NT2/D1 (cell line): Measurements from ENCODE around the gene GDA.
A peak's percentile ranks its signal among the peaks of the same experiment; 100 is the strongest.

Source experiments
- DNase-seq: peaks from one replicate; pipeline ENCODE4 v3.0.0-alpha.2; 2011; ENCODE audit warnings: low read depth, low spot score
- H3K27me3 ChIP-seq: 2 replicates; pipeline ENCODE4 v1.6.0; 2011; ENCODE audit warnings: mild to moderate bottlenecking; ENCODE audit not compliant: insufficient read length, insufficient read depth
- H3K36me3 ChIP-seq: 2 replicates; pipeline ENCODE4 v1.6.1; 2011; ENCODE audit warnings: mild to moderate bottlenecking, low read length, mixed read lengths; ENCODE audit not compliant: insufficient read depth, insufficient read length
- H3K4me1 ChIP-seq: 2 replicates; pipeline ENCODE4 v1.5.1; 2011; ENCODE audit not compliant: insufficient read depth, insufficient read length
- H3K4me3 ChIP-seq: 2 replicates; pipeline ENCODE4 v1.5.1; 2011; ENCODE audit warnings: low read depth; ENCODE audit not compliant: insufficient read length
- H3K9ac ChIP-seq: 2 replicates; pipeline ENCODE4 v1.6.0; 2011; ENCODE audit warnings: low read depth; ENCODE audit not compliant: insufficient read length
- H3K9me3 ChIP-seq: 2 replicates; pipeline ENCODE4 v1.5.1; 2011; ENCODE audit warnings: mild to moderate bottlenecking, low read length; ENCODE audit not compliant: insufficient read depth
- SUZ12 ChIP-seq: IDR thresholded peaks from 2 replicates; pipeline ENCODE4 v1.6.1; 2011; ENCODE audit not compliant: insufficient read length, insufficient read depth; ENCODE audit errors: extremely low read depth
- YY1 ChIP-seq: IDR thresholded peaks from 2 replicates; pipeline ENCODE4 v1.6.1; 2011; ENCODE audit not compliant: insufficient read length, insufficient read depth
- ZNF274 ChIP-seq: IDR thresholded peaks from 2 replicates; pipeline ENCODE4 v1.6.1; 2011; ENCODE audit warnings: mild to moderate bottlenecking, low read depth, low read length

GDA gene

GRCh38 chr9:72188232-72188631, 39.0 kb downstream of the GDA start:
- no peak for DNase-seq
- TF ChIP-seq SUZ12 (no peak), ZNF274 (no peak), YY1 (no peak)
- Histone ChIP-seq H3K9ac (no peak overlapping the region), H3K36me3 (no peaks in the 10 kb centered on the region), H3K27me3 (no peaks in the 10 kb centered on the region), H3K4me3 (no peak overlapping the region), H3K9me3 (peaks cover 8% of the 10 kb centered on the region; the same call in 1 of the 2 replicates), H3K4me1 (no peaks in the 10 kb centered on the region)

- no peak overlapping the region for H3K4me3 ChIP-seq
- no peaks in the 10 kb centered on the region for H3K9me3 ChIP-seq
- TF ChIP-seq YY1 (no peak), SUZ12 (no peak), ZNF274 (no peak)
- H3K9ac ChIP-seq = no peak overlapping the region
- H3K27me3 ChIP-seq = no peaks in the 10 kb centered on the region
- H3K4me1 ChIP-seq = no peaks in the 10 kb centered on the region
- no peaks in the 10 kb centered on the region for H3K36me3 ChIP-seq
- no peak for DNase-seq
These were observed 44.2 kb downstream of the GDA start for GRCh38 chr9:72193478-72193881.

- no peak overlapping the region for H3K4me3 ChIP-seq
- no peak overlapping the region for H3K9ac ChIP-seq
- H3K9me3 ChIP-seq = no peaks in the 10 kb centered on the region
- H3K4me1 ChIP-seq = no peaks in the 10 kb centered on the region
- no peaks in the 10 kb centered on the region for H3K27me3 ChIP-seq
- no peaks in the 10 kb centered on the region for H3K36me3 ChIP-seq
- no peak for TF ChIP-seq SUZ12
- TF ChIP-seq YY1 = no peak
- no peak for TF ChIP-seq ZNF274
- DNase-seq = no peak
These were observed 50.0 kb downstream of the GDA start for GRCh38 chr9:72199238-72199637.

GRCh38 chr9:72200452-72200851, 51.2 kb downstream of the GDA start:
- H3K36me3 ChIP-seq = no peaks in the 10 kb centered on the region
- no peak for TF ChIP-seq ZNF274
- TF ChIP-seq SUZ12 = no peak
- TF ChIP-seq YY1 = no peak
- no peak overlapping the region for H3K9ac ChIP-seq
- no peak for DNase-seq
- no peaks in the 10 kb centered on the region for H3K4me1 ChIP-seq
- H3K27me3 ChIP-seq = no peaks in the 10 kb centered on the region
- no peaks in the 10 kb centered on the region for H3K9me3 ChIP-seq
- no peak overlapping the region for H3K4me3 ChIP-seq

GRCh38 chr9:72202009-72202408, 52.8 kb downstream of the GDA start:
- Histone ChIP-seq H3K27me3 (no peaks in the 10 kb centered on the region), H3K4me1 (no peaks in the 10 kb centered on the region), H3K9ac (no peak overlapping the region), H3K36me3 (no peaks in the 10 kb centered on the region), H3K4me3 (no peak overlapping the region), H3K9me3 (no peaks in the 10 kb centered on the region)
- TF ChIP-seq YY1 (no peak), ZNF274 (no peak), SUZ12 (no peak)
- DNase-seq = no peak

GRCh38 chr9:72203205-72203803, 54.1 kb downstream of the GDA start:
- peak; percentile 40 for DNase-seq
- Histone ChIP-seq H3K4me1 (no peaks in the 10 kb centered on the region), H3K9ac (no peak overlapping the region), H3K9me3 (no peaks in the 10 kb centered on the region), H3K27me3 (no peaks in the 10 kb centered on the region), H3K36me3 (no peaks in the 10 kb centered on the region), H3K4me3 (no peak overlapping the region)
- TF ChIP-seq ZNF274 (no peak), SUZ12 (no peak), YY1 (no peak)

GRCh38 chr9:72204062-72204461, 54.8 kb downstream of the GDA start:
- H3K27me3 ChIP-seq = no peaks in the 10 kb centered on the region
- no peak overlapping the region for H3K9ac ChIP-seq
- H3K9me3 ChIP-seq = no peaks in the 10 kb centered on the region
- no peak overlapping the region for H3K4me3 ChIP-seq
- no peak for DNase-seq
- no peaks in the 10 kb centered on the region for H3K4me1 ChIP-seq
- H3K36me3 ChIP-seq = no peaks in the 10 kb centered on the region
- TF ChIP-seq ZNF274 (no peak), YY1 (no peak), SUZ12 (no peak)

GRCh38 chr9:72205513-72205912, 56.3 kb downstream of the GDA start:
- Histone ChIP-seq H3K4me3 (no peak overlapping the region), H3K36me3 (no peaks in the 10 kb centered on the region), H3K4me1 (no peaks in the 10 kb centered on the region), H3K9ac (no peak overlapping the region), H3K9me3 (no peaks in the 10 kb centered on the region), H3K27me3 (no peaks in the 10 kb centered on the region)
- DNase-seq = no peak
- no peak for TF ChIP-seq SUZ12
- TF ChIP-seq YY1 = no peak
- no peak for TF ChIP-seq ZNF274
